PFSK-1 (cell line): ENCODE measurements around the gene MKRN3.

Experiments
- FOXP2 ChIP-seq: optimal IDR thresholded peaks from 2 replicates; pipeline ENCODE3; 2011; ENCODE audit warnings: borderline replicate concordance, control low read depth, inconsistent platforms; ENCODE audit not compliant: insufficient read depth; ENCODE audit errors: extremely low read length, extremely low read depth
- POLR2AphosphoS5 ChIP-seq: IDR thresholded peaks from 2 replicates; pipeline ENCODE4 v1.6.1; 2012; ENCODE audit warnings: low read depth, mild to moderate bottlenecking, control low read depth, low read length, moderate library complexity
- REST ChIP-seq, 2 experiments: IDR thresholded peaks; 2 replicates each; pipeline versions ENCODE4 v1.6.1 to v1.8.0; 2011 to 2012; ENCODE audit warnings: low read depth in 2 of 2, low read length in 2 of 2, control low read depth in 1 of 2, inconsistent platforms in 1 of 2, mild to moderate bottlenecking in 1 of 2, moderate library complexity in 1 of 2; ENCODE audit not compliant: insufficient read depth in 1 of 2
- SIN3A ChIP-seq: IDR thresholded peaks from 2 replicates; pipeline ENCODE4 v1.6.1; 2012; ENCODE audit warnings: mild to moderate bottlenecking, low read length, moderate library complexity, borderline replicate concordance; ENCODE audit not compliant: insufficient read depth

DNA sequence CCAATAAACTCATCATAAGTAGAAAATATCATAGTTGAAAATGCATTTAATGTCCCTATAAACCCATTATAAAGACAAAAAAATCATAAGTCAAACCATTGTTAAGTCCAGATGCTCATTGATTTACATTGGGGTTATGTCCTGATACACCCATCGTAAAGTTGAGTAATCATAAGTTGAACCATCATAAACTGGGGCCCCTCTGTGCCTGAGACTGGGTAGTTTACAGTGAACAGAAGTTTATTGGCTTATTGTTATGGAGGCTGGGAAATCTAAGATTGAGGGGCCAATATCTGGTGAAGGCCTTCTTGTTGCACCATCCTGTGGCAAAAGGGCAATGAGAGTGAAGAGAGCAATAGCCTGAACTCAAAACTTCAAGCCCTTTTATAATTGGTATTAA, 10.6 kb downstream of the MKRN3 start:
- TF ChIP-seq POLR2AphosphoS5 (no peak), FOXP2 (no peak), SIN3A (no peak), REST (IDR thresholded peaks at IDR 0.05; ENCODE audit: insufficient read depth in 1 of 2, low read depth in 2 of 2, low read length in 2 of 2) (no peak)
